CD4-positive, alpha-beta T cell treated with Interleukin-2 at 100 ng/mL for 4 hours (primary cell): Measurements from ENCODE around the gene GUK1.

ENCODE experiments used
- DNase-seq: peaks from one replicate; pipeline ENCODE4 v3.0.0-alpha.2; 2020; ENCODE audit warnings: low spot score

GUK1 gene

GRCh38 chr1:228163007-228163753 is 23.1 kb downstream of the GUK1 start:
- DNase-seq, result no peak

- DNase-seq, result no peak
Observed at GRCh38 chr1:228163776-228164519, 23.9 kb downstream of the GUK1 start.

- DNase-seq, result no peak
Observed at GRCh38 chr1:228164561-228165371, 24.7 kb downstream of the GUK1 start.

GRCh38 chr1:228165372-228166169 is 25.5 kb downstream of the GUK1 start, which contains the start of gene IBA57:
Gene IBA57, plus strand, starts transcription at chr1:228165804. Its CDS starts 13 bp downstream, at chr1:228165817.
- peak; percentile 100 for DNase-seq

- peak; percentile 66 for DNase-seq
Observed at GRCh38 chr1:228166170-228166936, 26.3 kb downstream of the GUK1 start.

GRCh38 chr1:228168563-228169270 is 28.6 kb downstream of the GUK1 start:
- DNase-seq, result no peak

- no peak for DNase-seq
Observed at GRCh38 chr1:228169345-228169744, 29.3 kb downstream of the GUK1 start.

- DNase-seq, result no peak
Observed at GRCh38 chr1:228170666-228171065, 30.6 kb downstream of the GUK1 start.

- DNase-seq, result no peak
Observed at GRCh38 chr1:228171221-228171891, 31.3 kb downstream of the GUK1 start.

- no peak for DNase-seq
Observed at GRCh38 chr1:228172591-228173527, 32.8 kb downstream of the GUK1 start.

GRCh38 chr1:228173528-228174481 is 33.7 kb downstream of the GUK1 start:
- peak; percentile 14 for DNase-seq

GRCh38 chr1:228174482-228175315 is 34.6 kb downstream of the GUK1 start:
- DNase-seq, result peak; percentile 20

GRCh38 chr1:228175316-228176023 is 35.4 kb downstream of the GUK1 start:
- no peak for DNase-seq

- no peak for DNase-seq
Observed at GRCh38 chr1:228176024-228176395, 35.9 kb downstream of the GUK1 start.

- DNase-seq, result no peak
Observed at GRCh38 chr1:228176461-228177182, 36.5 kb downstream of the GUK1 start.
